NCI-H2107 (cell line): ENCODE results near the gene FNIP2.

Experiments
- DNase-seq: peaks from one replicate; lab custom pipeline; 2025; lab: John Stamatoyannopoulos, UW

Gene FNIP2

DNA sequence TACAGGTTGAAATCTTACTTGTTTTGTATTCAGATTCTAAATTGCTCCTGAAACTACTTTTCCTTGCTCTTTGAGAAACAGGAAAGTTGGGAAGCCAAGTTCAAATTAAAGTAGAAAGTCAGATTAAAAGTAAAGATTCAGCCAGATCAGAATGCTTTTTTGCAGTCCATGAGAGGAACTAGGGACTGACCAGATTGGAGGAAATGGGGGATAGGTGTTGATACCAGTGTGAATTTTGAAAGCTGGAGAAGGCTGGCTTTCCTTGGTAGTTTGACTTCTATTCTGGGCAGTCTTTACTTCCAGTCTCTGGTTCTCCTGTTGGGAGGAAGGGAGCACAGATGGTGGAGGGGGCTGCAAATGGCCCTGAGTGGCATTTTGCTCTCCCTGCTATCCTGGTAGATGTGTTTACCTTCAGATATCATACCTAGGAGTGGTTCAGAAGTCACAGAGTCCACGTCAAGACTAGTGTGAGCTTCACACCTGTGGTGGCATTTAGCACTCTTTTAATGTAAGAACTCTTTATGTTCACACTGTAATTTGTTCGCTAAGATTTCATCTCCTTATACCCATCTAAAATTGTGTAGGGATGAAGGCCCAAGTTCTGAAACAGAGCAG lies 68.8 kb downstream of the FNIP2 start:
- no peak for DNase-seq

GRCh38 chr4:158840131-158840530 lies 71.3 kb downstream of the FNIP2 start:
- DNase-seq: no peak

DNA sequence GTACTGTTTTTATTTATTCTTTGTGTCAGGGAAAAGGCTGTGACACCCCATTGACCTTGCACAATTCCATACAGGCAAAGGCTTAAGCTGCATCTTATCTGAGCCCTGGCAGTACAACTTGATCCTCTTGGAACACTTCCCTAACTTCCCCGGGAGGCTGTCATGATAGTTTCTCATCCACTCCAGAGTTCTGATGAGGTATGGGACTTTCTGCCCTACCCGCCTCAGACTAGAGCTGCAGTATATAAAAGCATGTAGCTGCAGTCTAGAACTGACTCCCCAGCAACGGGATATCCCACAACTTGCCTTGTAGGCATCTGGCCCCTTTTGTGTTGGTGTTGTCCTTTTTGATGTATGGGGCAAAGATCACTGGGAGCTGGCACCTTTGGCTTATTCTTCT lies 72.7 kb downstream of the FNIP2 start:
- DNase-seq: no peak

- no peak for DNase-seq
These were observed 76.7 kb downstream of the FNIP2 start for GRCh38 chr4:158845311-158846041.

- DNase-seq: no peak
These were observed 78.7 kb downstream of the FNIP2 start for GRCh38 chr4:158847535-158847934.

DNA sequence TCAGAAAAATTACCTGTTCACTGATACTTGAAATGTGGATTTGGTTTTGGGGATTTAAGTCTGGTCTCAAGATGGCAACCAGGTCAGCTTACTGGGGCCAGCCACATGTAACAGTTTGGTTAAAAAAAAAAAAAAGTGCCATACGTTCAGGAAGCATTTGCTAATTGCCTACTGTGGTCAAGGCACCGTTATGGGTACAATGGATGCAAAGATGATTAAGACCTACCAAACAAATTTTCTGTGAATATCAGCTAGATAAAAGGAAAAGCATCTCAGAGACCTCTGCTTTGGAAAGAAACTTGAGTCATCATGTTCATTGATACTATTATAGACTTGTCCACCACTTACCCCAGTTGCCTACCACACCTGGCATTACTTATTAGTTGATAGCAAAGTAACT lies 80.9 kb downstream of the FNIP2 start:
- no peak for DNase-seq

DNA sequence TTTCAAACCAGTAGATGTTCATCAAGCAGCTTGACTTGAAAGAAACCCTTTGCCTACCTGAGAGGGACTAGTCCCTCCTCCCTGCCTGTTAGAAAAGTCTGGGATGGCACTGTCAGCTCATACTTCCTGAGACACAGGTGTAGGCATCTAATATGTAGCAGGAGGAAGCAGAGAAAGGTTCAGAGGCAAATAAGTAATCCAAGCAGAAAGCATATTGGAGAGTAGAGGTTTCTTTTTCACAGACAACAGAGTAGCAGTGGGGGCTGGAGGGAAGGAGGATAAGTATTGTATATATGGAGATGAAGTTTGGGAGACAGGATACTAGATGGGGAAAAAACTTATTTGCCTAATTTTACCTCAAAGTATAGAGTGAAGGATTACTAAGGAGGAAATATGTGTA lies 81.5 kb downstream of the FNIP2 start:
- no peak for DNase-seq

DNA sequence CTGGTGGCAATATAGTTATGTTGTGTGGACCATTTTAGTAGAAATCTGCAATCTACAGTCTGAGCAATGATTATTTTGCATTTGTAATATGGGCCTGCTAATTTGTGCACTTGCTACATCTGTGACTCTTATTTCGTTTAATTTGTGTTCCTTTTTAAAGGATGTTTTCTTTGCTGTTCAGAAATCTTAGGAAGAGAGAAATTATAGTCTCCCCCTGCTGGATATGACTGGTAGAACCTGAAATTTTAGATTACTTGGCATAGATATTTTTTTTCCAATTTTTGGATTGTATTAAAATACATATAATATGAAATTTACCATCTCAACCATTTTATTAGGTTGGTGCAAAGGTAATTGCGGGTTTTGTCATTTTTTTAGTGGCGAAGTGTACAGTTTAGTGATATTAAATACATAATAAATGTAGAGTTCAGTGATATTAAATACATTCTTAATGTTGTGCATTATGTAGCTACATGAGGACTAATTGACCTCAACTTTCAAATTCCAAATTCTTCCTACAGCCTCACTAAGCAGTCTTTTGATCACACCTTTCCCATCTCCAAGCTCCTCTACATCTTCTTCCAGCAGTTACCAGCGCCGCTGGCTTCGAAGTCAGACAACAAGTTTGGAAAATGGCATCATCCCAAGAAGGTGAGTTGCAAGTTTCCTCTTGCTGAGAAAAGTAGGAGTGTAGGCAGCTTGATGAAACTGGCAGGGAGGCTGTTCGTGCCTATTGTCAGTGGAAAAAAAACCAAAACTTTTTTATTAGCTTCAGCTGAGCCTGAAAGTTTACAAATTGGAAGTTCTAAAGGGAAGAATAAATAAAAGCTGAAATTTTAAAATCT lies 82.2 kb downstream of the FNIP2 start:
- DNase-seq: no peak

DNA sequence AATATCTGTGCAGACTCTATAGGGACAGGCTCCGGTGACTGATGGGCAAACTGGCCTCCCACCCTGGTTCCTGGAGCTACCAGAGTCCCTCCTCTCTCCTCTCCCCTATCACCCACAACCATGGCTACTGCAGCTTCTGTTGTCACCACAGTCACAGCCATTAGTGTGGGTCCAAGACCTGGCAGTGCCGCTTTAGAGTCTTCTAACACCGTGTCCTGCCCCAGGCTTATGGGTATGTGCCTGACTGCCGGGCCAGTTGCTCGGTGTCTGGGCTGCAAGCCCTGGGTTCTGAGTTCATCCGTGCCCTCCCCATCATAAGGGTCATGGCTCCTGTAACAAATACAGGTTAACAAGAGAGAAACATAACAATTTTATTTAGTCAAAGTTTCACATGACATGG lies 85.4 kb downstream of the FNIP2 start:
- no peak for DNase-seq

- DNase-seq: no peak
These were observed 88.0 kb downstream of the FNIP2 start for GRCh38 chr4:158856852-158857251.

- no peak for DNase-seq
These were observed 89.1 kb downstream of the FNIP2 start for GRCh38 chr4:158857951-158858350.

DNA sequence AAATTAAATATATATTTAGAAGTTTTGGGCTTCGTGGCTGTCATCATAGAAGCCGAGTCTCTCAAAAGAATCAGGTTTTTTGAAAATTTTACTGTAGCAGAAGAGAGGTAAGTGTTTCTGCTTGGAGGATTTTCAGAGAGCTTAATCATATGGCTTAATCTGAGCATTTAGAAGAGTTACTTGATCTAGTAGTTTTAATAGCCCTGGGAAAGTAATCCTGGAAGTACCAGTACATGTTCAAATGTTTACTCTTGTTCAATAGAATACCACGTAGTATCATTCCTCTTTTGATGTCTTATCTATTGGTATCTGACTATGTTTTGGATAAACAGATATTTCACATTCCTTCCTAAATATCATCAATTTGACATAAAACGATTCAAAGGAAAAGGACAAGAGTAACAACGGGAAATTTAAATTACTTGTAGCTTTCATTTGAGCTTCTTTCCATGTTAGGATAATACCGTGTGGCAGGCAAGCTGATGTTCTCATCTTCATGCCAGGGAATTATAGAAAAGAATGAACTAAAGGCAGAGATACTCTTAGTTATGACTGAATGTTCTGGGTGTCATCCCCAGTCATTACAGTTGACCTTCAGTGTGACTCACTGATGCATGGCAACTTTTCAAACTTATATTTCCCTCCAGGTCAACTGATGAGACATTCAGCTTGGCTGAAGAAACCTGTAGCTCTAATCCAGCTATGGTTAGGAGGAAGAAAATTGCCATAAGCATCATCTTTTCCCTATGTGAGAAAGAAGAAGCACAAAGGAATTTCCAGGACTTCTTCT lies 89.8 kb downstream of the FNIP2 start:
- no peak for DNase-seq

GRCh38 chr4:158859661-158860060 lies 90.8 kb downstream of the FNIP2 start:
- no peak for DNase-seq

DNA sequence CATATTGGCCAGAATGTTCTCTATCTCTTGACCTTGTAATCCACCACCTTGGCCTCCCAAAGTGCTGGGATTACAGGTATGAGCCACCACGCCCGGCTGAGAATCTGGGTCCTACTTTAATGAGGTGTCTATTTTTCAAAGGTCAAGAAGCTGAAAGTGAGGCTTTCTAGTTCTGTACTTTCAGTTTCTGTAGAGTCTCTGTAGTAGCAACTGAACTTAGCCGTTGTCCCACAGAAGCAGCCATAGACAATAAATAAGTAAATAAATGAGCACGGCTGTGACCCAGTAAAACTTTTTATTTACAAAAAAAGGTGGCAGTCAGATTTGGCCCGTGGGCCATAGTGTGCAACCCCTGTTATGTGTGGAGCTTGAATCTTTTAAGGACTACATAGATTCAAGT lies 92.0 kb downstream of the FNIP2 start:
- no peak for DNase-seq

DNA sequence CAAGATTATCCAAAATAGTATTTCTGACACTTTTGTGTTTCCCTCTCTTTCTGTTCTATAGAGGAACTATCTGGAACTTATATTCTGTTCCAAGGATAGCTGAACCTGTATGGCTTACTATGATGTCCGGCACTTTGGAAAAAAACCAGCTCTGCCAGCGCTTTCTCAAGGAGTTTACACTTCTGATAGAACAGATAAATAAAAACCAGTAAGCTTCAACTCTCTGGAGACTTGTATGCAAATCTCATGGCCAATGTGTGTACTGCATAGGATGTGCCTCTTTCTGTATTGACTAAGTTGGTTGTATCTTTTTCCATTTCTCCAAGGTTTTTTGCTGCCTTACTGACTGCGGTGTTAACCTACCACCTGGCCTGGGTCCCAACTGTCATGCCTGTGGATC lies 92.5 kb downstream of the FNIP2 start:
- DNase-seq: no peak

- no peak for DNase-seq
These were observed 92.9 kb downstream of the FNIP2 start for GRCh38 chr4:158861766-158862165.

- DNase-seq: peak; percentile 43
These were observed 94.5 kb downstream of the FNIP2 start for GRCh38 chr4:158863296-158863695.

DNA sequence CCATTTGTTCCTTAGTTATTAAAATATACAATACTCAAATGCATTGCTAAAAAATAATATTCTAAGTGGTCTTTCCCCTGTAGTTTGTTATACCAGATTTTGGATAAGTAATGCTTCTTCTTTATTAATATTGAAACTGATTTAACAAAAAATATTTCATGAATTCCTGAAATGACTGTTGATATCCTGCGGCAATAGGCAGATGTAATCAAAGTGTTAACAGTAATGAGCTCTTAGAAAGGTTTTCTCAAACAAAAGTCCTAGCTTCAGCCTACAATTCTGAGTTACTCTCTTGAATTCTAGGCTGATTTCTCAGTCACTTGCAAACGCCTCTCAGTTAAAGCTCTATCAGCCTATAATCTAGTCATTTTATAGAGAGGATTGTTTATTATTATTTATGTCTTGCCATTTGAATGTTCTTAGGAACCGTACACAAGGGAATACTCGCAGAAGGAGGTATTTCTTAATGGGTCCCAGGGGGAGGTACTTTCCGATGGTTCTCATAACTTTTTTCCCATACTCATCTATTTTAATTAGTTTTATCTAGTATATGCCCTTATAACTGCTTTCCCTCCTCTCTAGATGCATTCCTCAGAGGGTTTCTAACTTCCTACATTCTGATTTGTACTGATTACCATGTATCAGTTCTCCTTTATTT lies 96.8 kb downstream of the FNIP2 start:
- no peak for DNase-seq

DNA sequence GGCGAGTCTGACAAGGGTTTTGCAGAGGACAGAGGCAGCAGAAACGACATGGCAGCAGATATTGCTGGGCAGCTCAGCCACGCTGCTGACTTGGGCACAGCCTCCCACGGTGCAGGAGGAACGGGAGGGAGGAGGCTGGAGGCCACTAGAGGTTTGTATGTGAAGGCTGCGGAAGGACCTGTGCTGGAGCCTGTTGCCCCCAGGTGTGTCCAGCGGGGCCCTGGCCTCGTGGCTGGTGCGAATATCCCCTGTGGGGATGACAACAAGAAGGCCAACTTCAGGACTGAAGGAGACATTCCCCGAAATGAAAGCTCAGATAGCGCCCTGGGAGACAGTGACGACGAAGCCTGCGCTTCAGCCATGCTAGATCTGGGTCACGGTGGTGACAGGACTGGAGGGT lies 100.2 kb downstream of the FNIP2 start:
- no peak for DNase-seq

DNA sequence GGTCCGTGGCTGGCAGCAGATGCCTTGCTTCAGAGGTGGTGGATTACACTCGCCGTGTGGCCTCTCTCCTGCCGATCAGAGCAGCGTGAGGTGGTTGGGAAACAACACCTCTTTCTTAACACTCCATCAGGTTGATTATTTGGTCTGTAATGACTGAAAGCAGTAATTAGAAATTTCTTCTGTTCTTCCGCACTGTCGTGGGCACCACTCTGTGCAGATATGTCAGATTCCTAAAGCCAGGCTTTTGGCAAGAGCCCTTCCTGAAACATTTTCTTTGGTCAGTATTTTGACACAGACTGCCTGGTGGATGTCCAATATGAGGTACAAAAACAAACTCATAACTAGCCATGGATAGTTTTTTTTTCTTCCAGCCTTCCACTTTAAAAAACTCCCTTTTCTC lies 100.9 kb downstream of the FNIP2 start:
- no peak for DNase-seq

DNA sequence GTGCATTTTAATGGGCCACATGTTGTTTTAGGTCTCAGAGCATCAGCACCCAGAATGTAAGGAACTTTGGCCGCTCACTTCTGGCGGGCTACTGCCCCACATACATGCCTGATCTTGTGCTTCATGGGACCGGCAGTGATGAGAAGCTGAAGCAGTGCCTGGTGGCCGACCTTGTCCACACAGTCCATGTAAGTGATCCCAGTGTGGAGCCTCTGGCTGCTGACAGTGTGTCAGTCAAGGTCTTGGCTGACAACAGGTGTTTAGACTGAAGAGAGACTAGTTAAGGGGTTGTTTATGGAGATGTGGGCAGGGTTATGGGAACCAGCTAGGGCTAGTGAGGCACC lies 101.4 kb downstream of the FNIP2 start:
- peak; percentile 7 for DNase-seq
